Vagina (tissue), 2 donors: ENCODE data around the gene DFFA.

Experiments
- CTCF ChIP-seq, 3 experiments: fragments of 450-650 bp in 2 of 3; fragments of 200-600 bp in 1 of 3; sonication (generic) in 1 of 3; IDR thresholded peaks; one replicate each; pipeline ENCODE4 v1.5.1; 2017 to 2019; ENCODE audit warnings: antibody characterized with exemption in 3 of 3, mild to moderate bottlenecking in 2 of 3, moderate library complexity in 2 of 3
- POLR2A ChIP-seq, 2 donors: fragments of 450-650 bp; IDR thresholded peaks; one replicate each; pipeline ENCODE4 v1.6.1; 2017; ENCODE audit warnings: antibody characterized with exemption in 2 of 2, mild to moderate bottlenecking in 2 of 2, moderate library complexity in 2 of 2

GRCh38 chr1:10424651-10425050 is 47.7 kb downstream of the DFFA start:
- TF ChIP-seq CTCF (IDR thresholded peaks at IDR 0.05) (no peak), POLR2A (IDR thresholded peaks at IDR 0.05) (no peak)
